KMS-11 (cell line): ENCODE measurements around the gene AK9.

ENCODE experiments used
- H2AFZ ChIP-seq: fragments of 200-600 bp; sonication (generic); 2 replicates; pipeline ENCODE4 v1.6.1; 2016; ENCODE audit warnings: antibody characterized with exemption, mixed run types, low read depth
- H3K27ac ChIP-seq: fragments of 200-600 bp; sonication (generic); 2 replicates; pipeline ENCODE4 v1.6.1; 2016; ENCODE audit warnings: mild to moderate bottlenecking, mixed run types
- H3K27me3 ChIP-seq: fragments of 200-600 bp; sonication (generic); 2 replicates; pipeline ENCODE4 v1.6.1; 2017; ENCODE audit warnings: mild to moderate bottlenecking, low read depth, mixed run types, moderate library complexity; ENCODE audit not compliant: insufficient read depth
- H3K36me3 ChIP-seq: fragments of 200-600 bp; sonication (generic); 2 replicates; pipeline ENCODE4 v1.6.1; 2017; ENCODE audit warnings: mild to moderate bottlenecking, mixed run types; ENCODE audit not compliant: insufficient read depth
- H3K4me1 ChIP-seq: fragments of 200-600 bp; sonication (generic); 2 replicates; pipeline ENCODE4 v1.6.1; 2016; ENCODE audit warnings: mild to moderate bottlenecking, low read depth, mixed run types; ENCODE audit not compliant: poor library complexity, severe bottlenecking
- H3K4me2 ChIP-seq: fragments of 200-600 bp; sonication (generic); 2 replicates; pipeline ENCODE4 v1.7.0; 2016; ENCODE audit warnings: mild to moderate bottlenecking, mixed run types
- H3K4me3 ChIP-seq: fragments of 200-600 bp; sonication (generic); IDR thresholded peaks from 2 replicates; pipeline ENCODE4 v1.6.1; 2017; ENCODE audit warnings: low read depth, low read length, mixed read lengths; ENCODE audit not compliant: insufficient read depth
- H3K79me2 ChIP-seq: fragments of 200-600 bp; sonication (generic); 2 replicates; pipeline ENCODE4 v1.6.1; 2016; ENCODE audit warnings: low read depth, mixed run types; ENCODE audit not compliant: insufficient read depth
- H3K9ac ChIP-seq: fragments of 200-600 bp; sonication (generic); 2 replicates; pipeline ENCODE4 v1.6.1; 2016; ENCODE audit warnings: mild to moderate bottlenecking, mixed run types
- H4K20me1 ChIP-seq: fragments of 200-600 bp; sonication (generic); 2 replicates; pipeline ENCODE4 v1.6.1; 2016; ENCODE audit warnings: mild to moderate bottlenecking, mixed run types; ENCODE audit not compliant: insufficient read depth
- CTCF ChIP-seq: fragments of 200-600 bp; sonication (generic); conservative IDR thresholded peaks from 2 replicates; pipeline ENCODE4 v1.6.1; 2017; ENCODE audit warnings: low read depth, mild to moderate bottlenecking, antibody characterized with exemption, low read length, moderate library complexity, mixed read lengths

The AK9 gene

GRCh38 chr6:109446072-109446471, 244.9 kb downstream of the AK9 start:
- no peaks in the 10 kb centered on the region for H3K4me1 ChIP-seq
- no peak overlapping the region for H3K4me2 ChIP-seq
- H4K20me1 ChIP-seq, result no peaks in the 10 kb centered on the region

GRCh38 chr6:109445382-109445781, 245.6 kb downstream of the AK9 start:
- no peaks in the 10 kb centered on the region for H3K79me2 ChIP-seq
- no peaks in the 10 kb centered on the region for H3K4me1 ChIP-seq
- no peak overlapping the region for H3K4me2 ChIP-seq
- H3K4me3 ChIP-seq, result no peak overlapping the region
- H3K27me3 ChIP-seq, result no peaks in the 10 kb centered on the region
- no peak for TF ChIP-seq CTCF
- no peaks in the 10 kb centered on the region for H3K36me3 ChIP-seq
- H3K27ac ChIP-seq, result no peak overlapping the region
- no peaks in the 10 kb centered on the region for H4K20me1 ChIP-seq
- H2AFZ ChIP-seq, result no peak overlapping the region
- H3K9ac ChIP-seq, result no peak overlapping the region

More at GRCh38 chr6:109446072-109446471, 244.9 kb downstream of the AK9 start:
- H2AFZ ChIP-seq, result no peak overlapping the region
- no peaks in the 10 kb centered on the region for H3K27me3 ChIP-seq
- no peaks in the 10 kb centered on the region for H3K79me2 ChIP-seq
- H3K4me3 ChIP-seq, result no peak overlapping the region
- H3K36me3 ChIP-seq, result no peaks in the 10 kb centered on the region
- H3K27ac ChIP-seq, result no peak overlapping the region
- H3K9ac ChIP-seq, result no peak overlapping the region
- TF ChIP-seq CTCF, result no peak

GRCh38 chr6:109443425-109443950, 247.5 kb downstream of the AK9 start:
- no peak overlapping the region for H3K9ac ChIP-seq
- no peak overlapping the region for H3K4me3 ChIP-seq
- no peak overlapping the region for H3K4me2 ChIP-seq
- no peaks in the 10 kb centered on the region for H4K20me1 ChIP-seq
- no peak overlapping the region for H3K27ac ChIP-seq
- H3K27me3 ChIP-seq, result no peaks in the 10 kb centered on the region
- no peaks in the 10 kb centered on the region for H3K79me2 ChIP-seq
- H2AFZ ChIP-seq, result no peak overlapping the region
- H3K4me1 ChIP-seq, result no peaks in the 10 kb centered on the region
- TF ChIP-seq CTCF, result no peak
- H3K36me3 ChIP-seq, result no peaks in the 10 kb centered on the region
